SK-N-SH (cell line): ENCODE measurements around the gene CDKN2D.

ENCODE experiments used
- CTCF ChIP-seq: fragments of 200-600 bp; sonication (generic); IDR thresholded peaks from 2 replicates; pipeline ENCODE4 v1.6.1; 2017; ENCODE audit warnings: antibody characterized with exemption, mild to moderate bottlenecking, moderate library complexity
- EZH2phosphoT487 ChIP-seq: fragments of 200-600 bp; sonication (generic); IDR thresholded peaks from 2 replicates; pipeline ENCODE4 v1.6.1; 2017; ENCODE audit warnings: low read depth, mixed run types, mild to moderate bottlenecking, antibody characterized with exemption, moderate library complexity, borderline replicate concordance
- ZBTB33 ChIP-seq: IDR thresholded peaks from 2 replicates; pipeline ENCODE4 v1.4.0; 2012; ENCODE audit warnings: low read depth, borderline replicate concordance

- TF ChIP-seq EZH2phosphoT487 = no peak
- TF ChIP-seq CTCF = no peak
- TF ChIP-seq ZBTB33 = no peak
Observed at GRCh38 chr19:10517760-10518443, 50.9 kb downstream of the CDKN2D start.
